GM18858 (cell line): ENCODE measurements around the gene CYP1A2.

Experiments
- ATAC-seq: cut with Tn5 transposase; IDR thresholded peaks from one replicate; pipeline ENCODE4 v1.9.1; 2021; ENCODE audit not compliant: unreplicated experiment

CYP1A2 gene

DNA sequence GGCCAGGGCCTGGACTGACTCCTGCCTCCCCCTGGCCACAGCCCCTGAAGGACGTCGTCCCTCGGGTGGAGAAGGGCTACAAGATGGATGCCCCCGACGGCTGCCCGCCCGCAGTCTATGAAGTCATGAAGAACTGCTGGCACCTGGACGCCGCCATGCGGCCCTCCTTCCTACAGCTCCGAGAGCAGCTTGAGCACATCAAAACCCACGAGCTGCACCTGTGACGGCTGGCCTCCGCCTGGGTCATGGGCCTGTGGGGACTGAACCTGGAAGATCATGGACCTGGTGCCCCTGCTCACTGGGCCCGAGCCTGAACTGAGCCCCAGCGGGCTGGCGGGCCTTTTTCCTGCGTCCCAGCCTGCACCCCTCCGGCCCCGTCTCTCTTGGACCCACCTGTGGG lies 53.6 kb downstream of the CYP1A2 start:
- ATAC-seq, result no peak

DNA sequence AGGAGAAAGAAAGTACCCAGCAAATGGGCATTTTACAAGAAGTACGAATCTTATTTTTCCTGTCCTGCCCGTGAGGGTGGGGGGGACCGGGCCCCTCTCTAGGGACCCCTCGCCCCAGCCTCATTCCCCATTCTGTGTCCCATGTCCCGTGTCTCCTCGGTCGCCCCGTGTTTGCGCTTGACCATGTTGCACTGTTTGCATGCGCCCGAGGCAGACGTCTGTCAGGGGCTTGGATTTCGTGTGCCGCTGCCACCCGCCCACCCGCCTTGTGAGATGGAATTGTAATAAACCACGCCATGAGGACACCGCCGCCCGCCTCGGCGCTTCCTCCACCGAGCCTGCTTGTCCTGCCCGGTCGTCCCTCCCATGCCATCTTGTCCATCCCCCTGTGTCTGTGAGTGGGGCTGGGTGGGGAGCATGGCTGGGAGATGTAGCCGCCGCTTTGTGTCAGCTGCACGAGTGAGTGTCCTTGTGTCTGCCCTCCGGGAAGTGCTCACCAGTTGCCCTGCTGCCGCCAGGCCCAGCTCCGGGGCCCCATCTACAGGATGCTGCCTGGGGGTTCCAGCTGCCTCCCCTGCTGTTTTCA lies 54.3 kb downstream of the CYP1A2 start:
- no peak for ATAC-seq

DNA sequence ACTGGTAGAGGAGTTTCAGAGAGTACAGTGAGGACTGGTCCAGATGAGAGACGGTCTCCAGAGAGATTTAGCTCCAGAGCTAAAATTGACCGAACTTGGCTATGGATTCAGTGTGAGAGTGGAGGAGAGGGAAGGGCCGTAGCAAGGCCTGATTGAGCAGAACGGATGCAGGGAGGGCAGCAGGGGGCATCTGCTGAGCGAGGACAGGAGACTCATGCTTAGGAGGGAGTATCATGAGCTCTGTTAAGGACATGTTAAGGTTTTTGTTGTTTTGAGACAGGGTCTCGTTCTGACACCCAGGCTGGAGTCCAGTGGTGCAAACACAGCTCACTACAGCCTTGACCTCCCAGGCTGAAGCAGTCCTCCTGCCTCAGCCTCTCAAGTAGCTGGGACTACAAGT lies 56.3 kb downstream of the CYP1A2 start:
- ATAC-seq, result no peak
